OCI-LY1 (cell line): Measurements from ENCODE around the gene LEP.

Experiments used
- CTCF ChIP-seq: fragments of 200-600 bp; sonication (generic), shearing (Covaris generic); IDR thresholded peaks from 2 replicates; pipeline ENCODE4 v1.5.1; 2017; ENCODE audit warnings: mild to moderate bottlenecking, antibody characterized with exemption, low read length, moderate library complexity, mixed read lengths
- EZH2 ChIP-seq: fragments of 200-600 bp; sonication (generic), shearing (Covaris generic); IDR thresholded peaks from 2 replicates; pipeline ENCODE4 v1.8.0; 2017; ENCODE audit warnings: borderline replicate concordance, mixed run types, mild to moderate bottlenecking, antibody characterized with exemption, low read length, moderate library complexity, mixed read lengths

GRCh38 chr7:128221929-128222403 is 19.1 kb upstream of the LEP start:
- TF ChIP-seq CTCF (no peak), EZH2 (no peak)
